ENCODE results near the gene PREPL.
"Not testable (repeated sequence)": the region's sequence is repeated elsewhere in the genome, so short reads cannot be mapped to it uniquely, and the experiment has no call there.

PREPL gene

GRCh38 chr2:44348400-44348799, 12.9 kb downstream of the PREPL start:
- DNase-seq: no peak

- no peak for DNase-seq
These were observed 13.8 kb downstream of the PREPL start for GRCh38 chr2:44347526-44347925.

GRCh38 chr2:44342854-44343253, 18.4 kb downstream of the PREPL start:
- peak in 2 of 4 experiments; percentile 4 to 10 for DNase-seq

- no peak for DNase-seq
These were observed 25.3 kb downstream of the PREPL start for GRCh38 chr2:44335806-44336538.

GRCh38 chr2:44333994-44334393, 27.3 kb downstream of the PREPL start:
- no peak for DNase-seq

- DNase-seq: peak in 2 of 4 experiments; percentile 6 to 11
These were observed 30.5 kb downstream of the PREPL start for GRCh38 chr2:44330801-44331200.

GRCh38 chr2:44329343-44329742, 32.0 kb downstream of the PREPL start:
- DNase-seq: no peak

GRCh38 chr2:44328750-44329149, 32.5 kb downstream of the PREPL start:
- DNase-seq: no peak

- DNase-seq: no peak
These were observed 34.6 kb downstream of the PREPL start for GRCh38 chr2:44326548-44327264.

GRCh38 chr2:44325897-44326296, 35.4 kb downstream of the PREPL start:
- DNase-seq: no peak

- no peak for DNase-seq
These were observed 36.3 kb downstream of the PREPL start for GRCh38 chr2:44324971-44325426.

GRCh38 chr2:44321360-44321759, 39.9 kb downstream of the PREPL start:
- no peak for DNase-seq

GRCh38 chr2:44320832-44321231, 40.5 kb downstream of the PREPL start:
- no peak for DNase-seq

GRCh38 chr2:44315945-44316344, 45.3 kb downstream of the PREPL start:
- no peak for DNase-seq

- peak in 3 of 4 experiments; percentile 20 to 48 (median 35) for DNase-seq
These were observed 46.9 kb downstream of the PREPL start for GRCh38 chr2:44314362-44314761.

GRCh38 chr2:44310287-44310686, 51.0 kb downstream of the PREPL start:
- no peak for DNase-seq

GRCh38 chr2:44305882-44306281, 55.4 kb downstream of the PREPL start:
- DNase-seq: no peak

GRCh38 chr2:44304258-44304657, 57.0 kb downstream of the PREPL start:
- DNase-seq: no peak

- DNase-seq: not testable (repeated sequence)
These were observed 57.5 kb downstream of the PREPL start for GRCh38 chr2:44303766-44304165.

GRCh38 chr2:44301111-44301510, 60.2 kb downstream of the PREPL start:
- no peak for DNase-seq

GRCh38 chr2:44299635-44300034, 61.7 kb downstream of the PREPL start:
- DNase-seq: no peak

- DNase-seq: no peak
These were observed 63.9 kb downstream of the PREPL start for GRCh38 chr2:44297431-44297830.

- no peak for DNase-seq
These were observed 64.6 kb downstream of the PREPL start for GRCh38 chr2:44296653-44297052.
